ENCODE measurements around the gene ZMYM2. TPM values are rescaled to one million over a fixed set of nuclear protein-coding genes. Genes with fewer than 3 reads are reported as not detected.

The ZMYM2 gene
- total and polyA plus RNA-seq, 4 donors = 14.0 to 212 (median 38.5) TPM

GRCh38 chr13:20043207-20043925 is 84.8 kb downstream of the ZMYM2 start:
- no peak overlapping the region for H3K9ac ChIP-seq (ENCODE audit: insufficient read depth in 1 of 2, low read length in 2 of 2)
- H3K36me3 ChIP-seq (ENCODE audit: control insufficient read depth in 4 of 4, insufficient read depth in 4 of 4, low read length in 4 of 4) = peaks cover 4 to 27% (median 15%) of the 10 kb centered on the region in 4 donors
- H3K27me3 ChIP-seq (ENCODE audit: control insufficient read depth in 3 of 3, insufficient read depth in 3 of 3, low read length in 2 of 3) = no peaks in the 10 kb centered on the region
- no peak for ATAC-seq (ENCODE audit: insufficient read depth, low FRiP score)
- no peak overlapping the region for H3K27ac ChIP-seq (ENCODE audit: low read depth in 1 of 2, low read length in 1 of 2)
- no peak for TF ChIP-seq CTCF (IDR thresholded peaks at IDR 0.05; ENCODE audit: control extremely low read depth, extremely low read depth)
- no peak overlapping the region for H3K4me3 ChIP-seq
- WGBS, 2 donors = 88 to 91% methylated on average over 11 of the region's 11 CpGs
- peaks cover 0 to 13% (median 5%) of the 10 kb centered on the region in 5 donors for H3K4me1 ChIP-seq (ENCODE audit: control insufficient read depth in 5 of 5, insufficient read depth in 5 of 5, low read length in 5 of 5)
- DNase-seq = no peak
- H3K9me3 ChIP-seq (ENCODE audit: control insufficient read depth in 4 of 4, insufficient read depth in 3 of 4, low read length in 3 of 4) = peaks cover 0 to 3% (median 0%) of the 10 kb centered on the region in 4 donors

GRCh38 chr13:20044086-20044485 is 85.6 kb downstream of the ZMYM2 start:
- WGBS, 2 donors = 77 to 94% methylated on average over 1 of the region's 1 CpG
- Histone ChIP-seq H3K9ac (ENCODE audit: insufficient read depth in 1 of 2, low read length in 2 of 2) (no peak overlapping the region), H3K27ac (ENCODE audit: low read depth in 1 of 2, low read length in 1 of 2) (no peak overlapping the region), H3K4me1 (ENCODE audit: control insufficient read depth in 5 of 5, insufficient read depth in 5 of 5, low read length in 5 of 5) (peaks cover 0 to 13% (median 5%) of the 10 kb centered on the region in 5 donors), H3K36me3 (ENCODE audit: control insufficient read depth in 4 of 4, insufficient read depth in 4 of 4, low read length in 4 of 4) (peaks cover 3 to 23% (median 13%) of the 10 kb centered on the region in 4 donors), H3K4me3 (no peak overlapping the region), H3K9me3 (ENCODE audit: control insufficient read depth in 4 of 4, insufficient read depth in 3 of 4, low read length in 3 of 4) (peaks cover 0 to 3% (median 0%) of the 10 kb centered on the region in 4 donors), H3K27me3 (ENCODE audit: control insufficient read depth in 3 of 3, insufficient read depth in 3 of 3, low read length in 2 of 3) (no peaks in the 10 kb centered on the region)
- no peak for ATAC-seq (ENCODE audit: insufficient read depth, low FRiP score)
- no peak for TF ChIP-seq CTCF (IDR thresholded peaks at IDR 0.05; ENCODE audit: control extremely low read depth, extremely low read depth)
- DNase-seq = peak in 1 of 3 donors; percentile 11

DNA sequence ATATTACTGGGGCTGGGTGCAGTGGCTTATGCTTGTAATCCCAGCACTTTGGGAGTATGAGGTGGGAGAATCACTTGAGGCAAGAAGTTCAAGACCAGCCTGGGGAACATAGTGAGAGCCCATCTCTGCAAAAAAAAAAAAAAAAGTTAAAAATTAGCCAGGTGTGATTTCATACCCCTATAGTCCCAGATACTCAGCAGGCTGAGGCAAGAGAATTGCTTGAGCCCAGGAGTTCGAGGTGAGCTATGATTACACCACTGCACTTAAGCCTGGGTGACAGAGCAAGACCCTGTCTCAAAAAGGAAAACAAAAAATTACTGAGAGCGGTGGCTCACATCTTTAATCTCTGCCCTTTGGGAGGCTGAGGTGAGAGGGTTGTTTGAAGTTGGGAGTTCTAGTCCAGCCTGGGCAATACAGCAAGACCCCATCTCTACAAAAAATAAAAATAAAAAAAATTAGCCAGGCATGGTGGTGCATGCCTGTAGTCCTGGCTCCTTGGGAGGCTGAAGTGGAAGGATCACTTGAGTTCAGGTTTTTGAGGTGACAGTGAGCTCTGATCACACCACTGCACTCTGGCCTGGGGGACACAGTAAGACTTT is 87.5 kb downstream of the ZMYM2 start:
- peaks cover 0 to 3% (median 0%) of the 10 kb centered on the region in 4 donors for H3K9me3 ChIP-seq (ENCODE audit: control insufficient read depth in 4 of 4, insufficient read depth in 3 of 4, low read length in 3 of 4)
- no peak overlapping the region for H3K9ac ChIP-seq (ENCODE audit: insufficient read depth in 1 of 2, low read length in 2 of 2)
- no peak overlapping the region for H3K27ac ChIP-seq (ENCODE audit: low read depth in 1 of 2, low read length in 1 of 2)
- peaks cover 3 to 17% (median 12%) of the 10 kb centered on the region in 4 donors for H3K36me3 ChIP-seq (ENCODE audit: control insufficient read depth in 4 of 4, insufficient read depth in 4 of 4, low read length in 4 of 4)
- ATAC-seq (ENCODE audit: insufficient read depth, low FRiP score) (no peak), DNase-seq (no peak)
- H3K4me3 ChIP-seq = no peak overlapping the region
- H3K27me3 ChIP-seq (ENCODE audit: control insufficient read depth in 3 of 3, insufficient read depth in 3 of 3, low read length in 2 of 3) = no peaks in the 10 kb centered on the region
- H3K4me1 ChIP-seq (ENCODE audit: control insufficient read depth in 5 of 5, insufficient read depth in 5 of 5, low read length in 5 of 5) = peaks cover 0 to 13% (median 5%) of the 10 kb centered on the region in 5 donors
- TF ChIP-seq CTCF (IDR thresholded peaks at IDR 0.05; ENCODE audit: control extremely low read depth, extremely low read depth) = no peak
- 92 to 98% methylated on average over 2 of the region's 2 CpGs for WGBS, 2 donors

Data from lung (tissue), 12 donors.